Measurements from ENCODE around the gene VSX2. TPM values are rescaled to one million over a fixed set of nuclear protein-coding genes. Genes with fewer than 3 reads are reported as not detected.

Gene VSX2

GRCh38 chr14:74302634-74303569 lies 63.7 kb downstream of the VSX2 start, which contains the start of gene ABCD4:
Gene ABCD4, minus strand, starts transcription at chr14:74302934. Its CDS starts 22 bp downstream, at chr14:74302912.
- Histone ChIP-seq H4K8ac (ENCODE audit: low read depth, low read length) (peak within 1 kb of the TSS; percentile 78), H3K23ac (ENCODE audit: low read length) (peak within 1 kb of the TSS; percentile 70), H3K27me3 (ENCODE audit: insufficient read depth, low read length, poor library complexity) (no peaks in the 10 kb centered on the region), H2BK15ac (replicated peaks; ENCODE audit: low read depth) (no peak within 1 kb of the TSS), H4K5ac (ENCODE audit: low read length) (peak within 1 kb of the TSS; percentile 6), H2BK120ac (ENCODE audit: low read depth, low read length) (no peak within 1 kb of the TSS), H2AK5ac (ENCODE audit: low read length) (no peak within 1 kb of the TSS), H3K79me2 (ENCODE audit: control insufficient read depth, insufficient read depth, low read length) (peaks cover 31% of the 10 kb centered on the region), H3K79me1 (ENCODE audit: low read length) (peaks cover 15% of the 10 kb centered on the region), H3K4ac (ENCODE audit: low read depth, low read length) (peak within 1 kb of the TSS; percentile 60), H3K4me3 (ENCODE audit: low read length) (peak within 1 kb of the TSS; percentile 85), H3K9ac (ENCODE audit: low read length) (peak within 1 kb of the TSS; percentile 91), H3K27ac (ENCODE audit: low read depth, low read length) (peak within 1 kb of the TSS; percentile 73), H3K4me1 (ENCODE audit: control insufficient read depth, low read depth, low read length) (peaks cover 2% of the 10 kb centered on the region), H3K4me2 (ENCODE audit: low read length) (peak within 1 kb of the TSS; percentile 96), H3K56ac (ENCODE audit: low read length) (peak within 1 kb of the TSS; percentile 94), H3K36me3 (ENCODE audit: control insufficient read depth, insufficient read depth, low read length) (peaks cover 4% of the 10 kb centered on the region), H2BK5ac (ENCODE audit: low read length) (no peak within 1 kb of the TSS), H3K18ac (ENCODE audit: low read length) (peak within 1 kb of the TSS; percentile 96)
- peak; percentile 98 for DNase-seq
- WGBS (ENCODE audit: extremely low coverage, insufficient coverage, low lambda C conversion rate) = no CpG with 5 or more reads among the region's 61 CpGs

GRCh38 chr14:74308695-74309094 lies 69.4 kb downstream of the VSX2 start:
- no peak overlapping the region for H3K4me2 ChIP-seq (ENCODE audit: low read length)
- H4K5ac ChIP-seq (ENCODE audit: low read length) = no peak overlapping the region
- no peak overlapping the region for H3K4ac ChIP-seq (ENCODE audit: low read depth, low read length)
- no peak overlapping the region for H3K18ac ChIP-seq (ENCODE audit: low read length)
- H2AK5ac ChIP-seq (ENCODE audit: low read length) = no peak overlapping the region
- no peak for DNase-seq
- no peaks in the 10 kb centered on the region for H3K36me3 ChIP-seq (ENCODE audit: control insufficient read depth, insufficient read depth, low read length)
- H3K4me3 ChIP-seq (ENCODE audit: low read length) = no peak overlapping the region
- no peak overlapping the region for H2BK5ac ChIP-seq (ENCODE audit: low read length)
- H4K8ac ChIP-seq (ENCODE audit: low read depth, low read length) = no peak overlapping the region
- H3K56ac ChIP-seq (ENCODE audit: low read length) = no peak overlapping the region
- no peak overlapping the region for H2BK120ac ChIP-seq (ENCODE audit: low read depth, low read length)
- H3K79me2 ChIP-seq (ENCODE audit: control insufficient read depth, insufficient read depth, low read length) = no peaks in the 10 kb centered on the region
- H3K23ac ChIP-seq (ENCODE audit: low read length) = no peak overlapping the region
- H3K9ac ChIP-seq (ENCODE audit: low read length) = no peak overlapping the region
- no peaks in the 10 kb centered on the region for H3K4me1 ChIP-seq (ENCODE audit: control insufficient read depth, low read depth, low read length)
- no peak overlapping the region for H3K27ac ChIP-seq (ENCODE audit: low read depth, low read length)
- no CpG with 5 or more reads among the region's 5 CpGs for WGBS (ENCODE audit: extremely low coverage, insufficient coverage, low lambda C conversion rate)
- no peaks in the 10 kb centered on the region for H3K27me3 ChIP-seq (ENCODE audit: insufficient read depth, low read length, poor library complexity)
- no peak overlapping the region for H2BK15ac ChIP-seq (replicated peaks; ENCODE audit: low read depth)
- no peaks in the 10 kb centered on the region for H3K79me1 ChIP-seq (ENCODE audit: low read length)

DNA sequence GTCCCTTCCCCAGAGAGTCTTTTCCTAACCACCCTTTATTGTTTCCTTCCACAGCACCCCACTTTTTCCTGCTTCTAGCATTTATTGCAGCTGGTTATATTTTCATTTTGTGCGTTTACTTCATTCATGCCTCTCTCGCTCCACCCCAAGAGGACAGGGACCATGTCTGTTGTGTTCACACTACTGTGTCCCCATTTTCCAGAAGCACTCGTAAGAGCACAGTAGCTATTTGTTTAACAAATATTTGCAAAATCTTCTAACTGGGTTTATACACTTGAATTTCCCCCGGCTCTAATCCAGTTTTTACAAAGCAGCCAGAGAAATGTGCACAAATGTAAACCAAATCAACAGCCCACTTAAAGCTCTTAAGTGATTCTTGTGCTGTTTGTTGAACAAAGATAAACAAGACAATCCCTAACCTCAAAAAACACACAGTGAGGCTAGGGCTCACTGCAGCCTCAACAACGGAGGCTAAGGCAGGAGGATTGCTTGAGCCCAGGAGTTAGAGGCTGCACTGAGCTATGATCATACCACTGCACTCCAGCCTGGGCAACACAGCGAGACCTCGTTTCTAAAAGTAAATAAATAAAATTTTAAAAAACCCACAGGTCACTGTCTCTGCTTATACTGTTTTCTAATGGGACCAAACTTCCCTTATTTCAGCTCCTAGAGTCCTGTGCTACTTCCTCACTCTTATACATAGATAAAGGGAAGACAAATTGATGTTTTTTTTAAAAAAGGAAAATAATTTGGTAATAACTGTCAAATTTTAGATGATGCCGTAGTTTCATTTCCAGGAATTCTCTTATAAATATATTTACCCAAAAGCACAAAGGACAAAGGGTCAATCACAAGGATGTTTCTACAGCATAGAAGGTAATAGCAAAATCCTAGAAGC lies 70.1 kb downstream of the VSX2 start:
- H2BK120ac ChIP-seq (ENCODE audit: low read depth, low read length) = no peak overlapping the region
- no CpG with 5 or more reads among the region's 8 CpGs for WGBS (ENCODE audit: extremely low coverage, insufficient coverage, low lambda C conversion rate)
- peak overlapping the region; percentile 22 for H3K56ac ChIP-seq (ENCODE audit: low read length)
- H3K4me2 ChIP-seq (ENCODE audit: low read length) = no peak overlapping the region
- H4K5ac ChIP-seq (ENCODE audit: low read length) = no peak overlapping the region
- H3K4ac ChIP-seq (ENCODE audit: low read depth, low read length) = no peak overlapping the region
- no peaks in the 10 kb centered on the region for H3K79me2 ChIP-seq (ENCODE audit: control insufficient read depth, insufficient read depth, low read length)
- DNase-seq = no peak
- H2BK5ac ChIP-seq (ENCODE audit: low read length) = no peak overlapping the region
- no peak overlapping the region for H2AK5ac ChIP-seq (ENCODE audit: low read length)
- no peaks in the 10 kb centered on the region for H3K36me3 ChIP-seq (ENCODE audit: control insufficient read depth, insufficient read depth, low read length)
- H3K23ac ChIP-seq (ENCODE audit: low read length) = no peak overlapping the region
- H3K9ac ChIP-seq (ENCODE audit: low read length) = no peak overlapping the region
- H3K4me3 ChIP-seq (ENCODE audit: low read length) = no peak overlapping the region
- H4K8ac ChIP-seq (ENCODE audit: low read depth, low read length) = peak overlapping the region; percentile 56
- no peaks in the 10 kb centered on the region for H3K27me3 ChIP-seq (ENCODE audit: insufficient read depth, low read length, poor library complexity)
- no peaks in the 10 kb centered on the region for H3K79me1 ChIP-seq (ENCODE audit: low read length)
- no peak overlapping the region for H2BK15ac ChIP-seq (replicated peaks; ENCODE audit: low read depth)
- no peak overlapping the region for H3K27ac ChIP-seq (ENCODE audit: low read depth, low read length)
- no peaks in the 10 kb centered on the region for H3K4me1 ChIP-seq (ENCODE audit: control insufficient read depth, low read depth, low read length)
- H3K18ac ChIP-seq (ENCODE audit: low read length) = no peak overlapping the region

DNA sequence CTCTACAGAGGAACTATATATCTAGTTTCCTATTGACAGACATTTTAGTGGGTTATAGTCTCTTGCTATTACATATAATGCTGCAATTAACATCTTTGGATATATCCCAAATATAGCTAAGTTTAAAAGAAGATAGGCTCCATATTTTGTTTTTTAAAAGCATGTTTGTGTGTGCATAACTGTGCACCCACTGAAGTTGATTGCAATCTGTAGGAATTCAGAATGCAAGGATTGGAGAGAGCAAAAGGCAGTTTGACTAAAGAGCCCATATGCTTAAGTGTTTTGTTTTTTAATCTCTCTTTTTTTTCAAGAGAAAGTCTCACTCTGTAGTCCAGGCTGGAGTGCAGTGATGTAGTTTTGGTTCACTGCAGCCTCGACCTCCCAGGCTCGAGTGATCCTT lies 72.9 kb downstream of the VSX2 start:
- H3K27me3 ChIP-seq (ENCODE audit: insufficient read depth, low read length, poor library complexity) = no peaks in the 10 kb centered on the region
- no CpG with 5 or more reads among the region's 2 CpGs for WGBS (ENCODE audit: extremely low coverage, insufficient coverage, low lambda C conversion rate)

More for the DNA sequence above, 72.9 kb downstream of the VSX2 start:
- Histone ChIP-seq H4K5ac (ENCODE audit: low read length) (no peak overlapping the region), H3K4me2 (ENCODE audit: low read length) (no peak overlapping the region), H3K79me1 (ENCODE audit: low read length) (no peaks in the 10 kb centered on the region), H3K56ac (ENCODE audit: low read length) (no peak overlapping the region), H3K18ac (ENCODE audit: low read length) (no peak overlapping the region), H3K27ac (ENCODE audit: low read depth, low read length) (no peak overlapping the region), H3K23ac (ENCODE audit: low read length) (no peak overlapping the region), H3K4me3 (ENCODE audit: low read length) (no peak overlapping the region), H3K36me3 (ENCODE audit: control insufficient read depth, insufficient read depth, low read length) (no peaks in the 10 kb centered on the region), H3K79me2 (ENCODE audit: control insufficient read depth, insufficient read depth, low read length) (no peaks in the 10 kb centered on the region), H4K8ac (ENCODE audit: low read depth, low read length) (no peak overlapping the region), H2BK15ac (replicated peaks; ENCODE audit: low read depth) (no peak overlapping the region), H3K9ac (ENCODE audit: low read length) (no peak overlapping the region), H3K4ac (ENCODE audit: low read depth, low read length) (no peak overlapping the region), H3K4me1 (ENCODE audit: control insufficient read depth, low read depth, low read length) (no peaks in the 10 kb centered on the region), H2AK5ac (ENCODE audit: low read length) (no peak overlapping the region), H2BK5ac (ENCODE audit: low read length) (no peak overlapping the region), H2BK120ac (ENCODE audit: low read depth, low read length) (no peak overlapping the region)
- DNase-seq = no peak

Small RNA genes within 50 kb of the gene (small RNA-seq; reads per million reads assigned to genes)
- not detected for gene AC006349.1 (ENCODE audit: insufficient read depth)
